GM18867 (cell line): Measurements from ENCODE around the gene PCOLCE2.

Experiments
- ATAC-seq: cut with Tn5 transposase; IDR thresholded peaks from one replicate; pipeline ENCODE4 v1.9.1; 2021; ENCODE audit warnings: mild to moderate bottlenecking, moderate library complexity; ENCODE audit not compliant: unreplicated experiment

PCOLCE2 gene

GRCh38 chr3:142866841-142867631 lies 21.8 kb downstream of the PCOLCE2 start:
- no peak for ATAC-seq

GRCh38 chr3:142863930-142864920 lies 24.7 kb downstream of the PCOLCE2 start:
- ATAC-seq = no peak

- ATAC-seq = no peak
Measured at GRCh38 chr3:142863010-142863817, 25.7 kb downstream of the PCOLCE2 start.

GRCh38 chr3:142861926-142862325 lies 27.0 kb downstream of the PCOLCE2 start:
- ATAC-seq = no peak

- no peak for ATAC-seq
Measured at GRCh38 chr3:142858043-142858442, 30.8 kb downstream of the PCOLCE2 start.

GRCh38 chr3:142857056-142857455 lies 31.8 kb downstream of the PCOLCE2 start:
- no peak for ATAC-seq

- no peak for ATAC-seq
Measured at GRCh38 chr3:142853270-142854168, 35.4 kb downstream of the PCOLCE2 start.

- ATAC-seq = no peak
Measured at GRCh38 chr3:142852009-142852408, 36.9 kb downstream of the PCOLCE2 start.

- no peak for ATAC-seq
Measured at GRCh38 chr3:142850395-142851023, 38.4 kb downstream of the PCOLCE2 start.

GRCh38 chr3:142849148-142849547 lies 39.7 kb downstream of the PCOLCE2 start:
- no peak for ATAC-seq

GRCh38 chr3:142846779-142847577 lies 41.9 kb downstream of the PCOLCE2 start:
- ATAC-seq = no peak

GRCh38 chr3:142844339-142844977 lies 44.4 kb downstream of the PCOLCE2 start:
- ATAC-seq = peak; percentile 80

- ATAC-seq = no peak
Measured at GRCh38 chr3:142839831-142840230, 49.1 kb downstream of the PCOLCE2 start.

GRCh38 chr3:142837526-142837925 lies 51.4 kb downstream of the PCOLCE2 start:
- ATAC-seq = no peak

GRCh38 chr3:142828703-142829305 lies 60.1 kb downstream of the PCOLCE2 start:
- peak; percentile 99 for ATAC-seq

GRCh38 chr3:142819179-142819578 lies 69.7 kb downstream of the PCOLCE2 start:
- ATAC-seq = no peak

GRCh38 chr3:142818651-142819050 lies 70.2 kb downstream of the PCOLCE2 start:
- no peak for ATAC-seq

- ATAC-seq = no peak
Measured at GRCh38 chr3:142817897-142818296, 71.0 kb downstream of the PCOLCE2 start.
